ENCODE measurements around the gene ZNF709.
"Not testable (repeated sequence)": the region's sequence is repeated elsewhere in the genome, so short reads cannot be mapped to it uniquely, and the experiment has no call there.

The ZNF709 gene

DNA sequence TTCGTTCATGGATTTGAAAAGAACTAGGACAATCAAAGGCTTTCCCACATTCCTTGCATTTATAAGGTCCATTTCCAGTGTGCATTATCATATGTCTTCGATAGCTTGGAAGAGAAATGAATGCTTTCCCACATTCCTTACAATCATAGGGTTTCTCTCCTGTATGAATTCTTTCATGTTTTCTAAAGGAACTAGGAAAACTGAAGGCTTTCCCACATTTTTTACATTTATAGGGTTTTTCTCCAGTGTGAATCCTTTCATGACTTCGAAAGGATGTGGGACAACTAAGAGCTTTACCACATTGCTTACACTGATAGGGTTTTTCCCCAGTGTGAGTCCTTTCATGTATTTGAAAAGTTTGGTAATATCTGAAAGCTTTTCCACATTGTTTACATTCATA lies 19.8 kb downstream of the ZNF709 start:
- no peak for DNase-seq (ENCODE audit: low read depth)
- H3K4me3 ChIP-seq (ENCODE audit: low read depth, low read length), result no peak overlapping the region

DNA sequence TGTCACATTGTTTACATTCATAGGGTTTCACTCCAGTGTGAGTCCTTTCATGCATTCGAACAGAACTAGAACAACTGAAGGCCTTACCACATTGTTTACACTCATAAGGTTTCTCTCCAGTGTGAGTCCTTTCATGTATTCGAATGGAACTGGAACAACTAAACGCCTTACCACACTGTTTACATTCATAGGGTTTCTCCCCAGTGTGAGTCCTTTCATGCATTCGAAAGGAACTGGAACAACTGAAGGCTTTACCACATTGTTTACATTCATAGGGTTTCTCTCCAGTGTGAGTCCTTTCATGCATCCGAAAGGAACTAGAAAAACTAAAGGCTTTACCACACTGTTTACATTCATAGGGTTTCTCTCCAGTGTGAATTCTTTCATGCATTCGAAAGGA lies 20.5 kb downstream of the ZNF709 start:
- H3K4me3 ChIP-seq (ENCODE audit: low read depth, low read length); DNase-seq (ENCODE audit: low read depth): not testable (repeated sequence)

GRCh38 chr19:12453495-12453894 lies 31.1 kb downstream of the ZNF709 start:
- DNase-seq (ENCODE audit: low read depth), result no peak
- no peak overlapping the region for H3K4me3 ChIP-seq (ENCODE audit: low read depth, low read length)

DNA sequence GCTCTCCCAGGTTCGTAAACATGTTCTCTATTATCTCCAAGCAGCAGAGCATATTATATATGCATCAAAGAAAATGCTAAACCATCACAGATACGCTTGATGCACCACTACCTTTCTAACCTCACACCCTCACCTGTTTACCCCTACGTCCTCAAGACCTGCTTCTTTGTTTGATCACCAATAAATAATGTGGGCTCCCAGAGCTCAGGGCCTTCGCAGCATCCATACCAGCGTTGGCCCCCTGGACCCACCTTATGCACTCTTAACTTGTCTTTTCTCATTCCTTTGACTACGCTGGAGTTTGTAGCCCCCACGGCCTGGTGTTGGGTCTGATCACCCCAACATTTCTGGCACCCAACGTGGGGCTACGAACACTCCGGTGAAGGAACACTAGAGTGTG lies 33.8 kb downstream of the ZNF709 start:
- no peak for DNase-seq (ENCODE audit: low read depth)
- H3K4me3 ChIP-seq (ENCODE audit: low read depth, low read length), result no peak overlapping the region

GRCh38 chr19:12448808-12449207 lies 35.8 kb downstream of the ZNF709 start:
- no peak overlapping the region for H3K4me3 ChIP-seq (ENCODE audit: low read depth, low read length)
- no peak for DNase-seq (ENCODE audit: low read depth)

- H3K4me3 ChIP-seq (ENCODE audit: low read depth, low read length), result peak within 1 kb of the TSS; percentile 69
- DNase-seq (ENCODE audit: low read depth), result peak; percentile 82
Measured at GRCh38 chr19:12440541-12441316, 43.9 kb downstream of the ZNF709 start, which contains the start of gene ZNF443. TSS of gene ZNF443 (minus strand) at chr19:12441021. CDS start at chr19:12440914, 107 bp downstream.

GRCh38 chr19:12439686-12440540 lies 44.7 kb downstream of the ZNF709 start:
- H3K4me3 ChIP-seq (ENCODE audit: low read depth, low read length), result peak overlapping the region; percentile 69
- DNase-seq (ENCODE audit: low read depth), result not testable (repeated sequence)

GRCh38 chr19:12430726-12431299 lies 53.8 kb downstream of the ZNF709 start:
- H3K4me3 ChIP-seq (ENCODE audit: low read depth, low read length); DNase-seq (ENCODE audit: low read depth): not testable (repeated sequence)

DNA sequence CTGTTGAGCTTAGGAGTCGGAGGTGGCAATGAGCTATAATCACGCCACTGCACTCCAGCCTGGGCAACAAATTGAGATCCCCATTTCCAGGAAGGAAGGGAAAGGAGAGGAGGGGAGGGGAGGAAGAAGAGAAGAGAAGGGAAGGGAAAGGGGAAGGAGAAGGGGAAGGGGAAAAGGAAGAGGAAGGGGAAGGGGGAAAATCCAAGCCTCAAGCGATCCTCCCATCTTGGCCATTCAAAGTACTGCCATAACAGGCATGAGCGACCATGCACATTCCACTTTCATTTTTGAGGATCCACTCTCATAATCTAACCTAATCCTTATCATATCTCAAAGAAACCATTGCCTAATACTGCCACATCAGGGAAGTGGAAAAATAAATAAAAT lies 58.7 kb downstream of the ZNF709 start:
- DNase-seq (ENCODE audit: low read depth), result no peak
- no peak overlapping the region for H3K4me3 ChIP-seq (ENCODE audit: low read depth, low read length)

DNA sequence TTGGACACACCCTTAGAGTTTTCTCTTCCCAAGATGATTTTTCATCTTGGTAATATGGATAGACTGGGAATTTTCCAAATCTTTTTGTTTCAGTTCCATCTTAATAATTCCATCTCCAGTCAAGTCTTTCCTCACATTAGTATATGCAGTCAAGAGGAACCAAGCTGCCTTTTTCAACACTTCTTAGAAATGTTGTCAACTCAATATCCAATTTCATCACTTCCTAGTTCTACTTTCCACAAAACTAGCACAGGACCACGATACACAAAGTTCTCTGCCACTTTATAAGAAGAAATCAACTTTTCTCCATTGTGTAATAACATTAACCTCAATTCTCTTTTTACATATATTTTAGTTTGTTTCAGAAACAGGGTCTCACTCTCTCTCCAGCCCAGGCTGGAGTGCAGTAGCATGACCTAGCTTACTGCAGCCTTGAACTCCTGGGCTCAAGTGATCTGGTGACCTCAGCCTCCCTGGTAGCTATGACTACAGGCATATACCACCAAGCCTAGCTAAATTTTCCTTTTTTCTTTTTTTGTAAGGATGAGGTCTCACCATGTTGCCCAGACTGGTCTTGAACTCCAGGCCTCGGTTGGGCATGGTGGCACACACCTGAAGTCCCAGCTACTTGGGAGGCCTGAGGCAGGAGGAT lies 59.3 kb downstream of the ZNF709 start:
- no peak overlapping the region for H3K4me3 ChIP-seq (ENCODE audit: low read depth, low read length)
- no peak for DNase-seq (ENCODE audit: low read depth)

- H3K4me3 ChIP-seq (ENCODE audit: low read depth, low read length); DNase-seq (ENCODE audit: low read depth): not testable (repeated sequence)
Measured at GRCh38 chr19:12417273-12417672, 67.3 kb downstream of the ZNF709 start.

GRCh38 chr19:12411893-12412292 lies 72.7 kb downstream of the ZNF709 start:
- no peak for DNase-seq (ENCODE audit: low read depth)
- H3K4me3 ChIP-seq (ENCODE audit: low read depth, low read length), result no peak overlapping the region

Data from skeletal muscle cell (primary cell).